GM10248 (cell line): Measurements from ENCODE around the gene CD99.
"Not testable (repeated sequence)": the region's sequence is repeated elsewhere in the genome, so short reads cannot be mapped to it uniquely, and the experiment has no call there.

Experiments
- CTCF ChIA-PET: fragments of 300-600 bp; sonication (Branson Sonifier 250); formaldehyde crosslinking; extraction: SDS; loops from one replicate; lab custom pipeline; 2021; ENCODE audit warnings: antibody characterized with exemption; lab: Yijun Ruan, JAX
- POLR2A ChIA-PET: fragments of 350-650 bp; sonication (Branson Sonifier 250); formaldehyde crosslinking; extraction: SDS; loops from one replicate; lab custom pipeline; 2020; ENCODE audit warnings: antibody characterized with exemption; lab: Yijun Ruan, JAX
- DNase-seq: peaks from one replicate; pipeline ENCODE4 v3.0.0; 2012; ENCODE audit errors: extremely low spot score
- CTCF ChIP-seq: IDR thresholded peaks from 2 replicates; pipeline ENCODE4 v1.5.1; 2012; ENCODE audit warnings: mild to moderate bottlenecking, low read depth; ENCODE audit errors: extremely low read depth, missing control alignments, control extremely low read depth

CD99 gene

GRCh38 chrX:2769615-2770014, 78.5 kb downstream of the CD99 start:
- TF ChIP-seq CTCF: no peak
- CTCF ChIA-PET: no interaction called here
- DNase-seq: no peak
- POLR2A ChIA-PET: no interaction called here

DNA sequence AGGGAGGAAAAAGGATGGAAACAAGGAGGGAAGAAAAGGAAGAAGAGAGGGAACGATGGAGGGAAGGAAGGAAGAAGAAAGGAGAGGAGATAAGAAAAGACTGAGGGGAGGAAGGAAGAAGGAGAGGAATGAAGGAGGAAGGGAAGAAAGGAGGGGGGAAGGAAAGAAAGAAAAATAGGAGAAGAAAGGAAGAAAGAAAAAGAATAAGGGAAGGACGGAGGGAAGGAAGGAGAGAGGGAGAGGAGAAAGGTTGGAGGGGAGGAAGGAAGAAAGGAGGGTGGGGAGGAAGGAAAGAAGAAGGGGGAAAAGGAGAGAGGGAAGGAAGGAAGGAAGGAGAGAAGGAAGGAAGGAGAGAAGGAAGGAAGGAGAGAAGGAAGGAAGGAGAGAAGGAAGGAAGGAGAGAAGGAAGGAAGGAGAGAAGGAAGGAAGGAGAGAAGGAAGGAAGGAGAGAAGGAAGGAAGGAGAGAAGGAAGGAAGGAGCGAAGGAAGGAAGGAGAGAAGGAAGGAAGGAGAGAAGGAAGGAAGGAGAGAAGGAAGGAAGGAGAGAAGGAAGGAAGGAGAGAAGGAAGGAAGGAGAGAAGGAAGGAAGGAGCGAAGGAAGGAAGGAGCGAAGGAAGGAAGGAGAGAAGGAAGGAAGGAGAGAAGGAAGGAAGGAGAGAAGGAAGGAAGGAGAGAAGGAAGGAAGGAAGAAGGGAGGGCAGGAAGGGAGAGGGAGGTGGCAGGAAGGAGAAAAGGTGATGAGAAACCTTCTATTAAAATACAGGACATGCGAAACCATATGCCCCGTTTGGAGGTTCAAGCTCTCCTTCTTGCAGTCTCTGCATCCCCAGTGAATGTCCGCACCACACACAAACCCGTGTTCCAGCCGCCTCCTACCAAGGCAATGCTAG, 82.3 kb downstream of the CD99 start:
- DNase-seq, CTCF ChIA-PET, POLR2A ChIA-PET: not testable (repeated sequence)

DNA sequence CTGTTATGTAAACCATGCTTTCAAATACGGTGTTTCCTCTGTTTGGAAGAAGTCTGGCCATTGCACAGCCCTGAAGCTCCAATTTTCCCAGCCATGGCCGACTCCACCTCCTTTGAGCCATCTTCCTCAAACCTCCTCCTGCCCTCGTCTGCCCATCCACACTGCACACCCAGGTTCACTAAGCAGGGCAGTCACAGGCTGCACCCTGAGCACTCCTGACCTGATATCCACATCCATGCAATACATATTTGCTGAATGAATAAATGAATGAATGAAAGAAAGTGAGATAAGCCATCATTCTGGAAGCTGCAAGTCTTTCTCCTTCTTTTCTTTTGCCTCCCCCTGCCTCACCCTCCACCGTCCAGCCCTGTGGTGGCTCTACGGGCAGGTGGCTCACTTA, 83.0 kb downstream of the CD99 start:
- no peak for DNase-seq
- ChIA-PET POLR2A (no interaction called here), CTCF (no interaction called here)
- no peak for TF ChIP-seq CTCF

- no peak for TF ChIP-seq CTCF
- CTCF ChIA-PET: no interaction called here
- POLR2A ChIA-PET: no interaction called here
- DNase-seq: no peak
Observed at GRCh38 chrX:2774776-2775175, 83.7 kb downstream of the CD99 start.

DNA sequence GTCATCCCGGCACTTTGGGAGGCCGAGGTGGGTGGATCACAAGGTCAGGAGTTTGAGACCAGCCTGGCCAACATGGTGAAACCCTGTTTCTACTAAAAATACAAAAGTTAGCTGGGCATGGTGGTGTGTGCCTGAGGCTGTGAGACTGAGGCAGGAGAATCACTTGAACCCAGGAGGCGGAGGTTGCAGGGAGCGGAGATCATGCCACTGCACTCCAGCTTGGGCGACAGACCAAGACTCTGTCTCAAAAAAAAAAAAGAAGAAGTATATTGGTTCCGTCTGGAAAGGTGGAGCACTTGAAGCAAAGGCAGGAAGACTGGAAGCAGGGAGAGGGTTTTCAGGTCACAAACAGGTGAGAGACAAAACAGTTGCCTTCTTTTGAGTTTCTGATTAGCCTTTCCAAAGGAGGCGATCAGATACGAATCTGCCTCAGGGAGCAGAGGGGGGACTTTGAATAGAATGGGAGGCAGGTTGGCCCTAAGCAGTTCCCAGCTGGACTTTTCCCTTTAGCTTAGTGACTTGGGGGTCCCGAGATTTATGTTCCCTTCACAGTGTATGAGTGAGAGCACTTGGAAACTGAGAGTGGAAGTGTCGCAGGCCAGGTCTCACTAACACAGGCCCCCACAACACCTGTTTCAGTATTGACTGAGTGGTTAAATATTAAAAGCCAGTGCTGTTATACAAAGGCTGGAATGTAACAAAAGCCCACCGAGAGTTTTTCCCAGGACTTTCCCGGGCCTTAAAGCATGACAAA, 89.6 kb downstream of the CD99 start:
- CTCF ChIA-PET, DNase-seq, POLR2A ChIA-PET: not testable (repeated sequence)

DNA sequence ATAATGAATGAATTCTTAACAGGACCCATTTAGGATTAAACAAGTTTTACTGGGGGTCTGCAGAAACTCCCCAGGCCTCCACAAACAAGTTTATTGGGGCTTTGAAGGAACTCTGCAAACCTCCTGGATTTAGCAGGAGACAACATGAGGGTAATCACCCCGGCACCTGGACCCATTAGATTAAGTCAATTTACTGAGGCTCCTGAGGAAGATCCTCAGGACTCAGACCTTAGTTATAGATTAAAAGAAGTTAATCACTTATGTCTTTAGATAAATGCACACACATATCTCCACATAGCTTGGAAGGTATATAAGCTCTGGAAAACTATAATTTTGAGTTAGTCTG, 90.1 kb downstream of the CD99 start:
- CTCF ChIA-PET: no interaction called here
- no peak for TF ChIP-seq CTCF
- DNase-seq: no peak
- POLR2A ChIA-PET: no interaction called here

GRCh38 chrX:2781698-2782097, 90.6 kb downstream of the CD99 start:
- CTCF ChIA-PET: no interaction called here
- DNase-seq: no peak
- no peak for TF ChIP-seq CTCF
- POLR2A ChIA-PET: no interaction called here

- TF ChIP-seq CTCF: no peak
- DNase-seq: no peak
- CTCF ChIA-PET: no interaction called here
- POLR2A ChIA-PET: no interaction called here
Observed at GRCh38 chrX:2782171-2782570, 91.1 kb downstream of the CD99 start.
